Small intestine (tissue), 7 donors: ENCODE measurements around the gene LDLRAP1. TPM values are rescaled to one million over a fixed set of nuclear protein-coding genes. Genes with fewer than 3 reads are reported as not detected.
"Not testable (repeated sequence)": the region's sequence is repeated elsewhere in the genome, so short reads cannot be mapped to it uniquely, and the experiment has no call there.

Experiments
- DNase-seq, 2 donors: peaks; one replicate each; pipeline versions ENCODE4 v3.0.0 to v3.0.0-alpha.2; 2013
- FAIRE-seq: peaks from 2 replicates; lab custom pipeline; 2012; peaks lifted over from hg19 to GRCh38; lab: Jason Lieb, UNC
- H3K27ac ChIP-seq, 3 donors: one replicate each; pipeline ENCODE4 v1.5.1; 2013; ENCODE audit warnings: low read length in 2 of 3, mild to moderate bottlenecking in 2 of 3, control low read depth in 1 of 3, inconsistent platforms in 1 of 3, low read depth in 1 of 3, moderate library complexity in 1 of 3
- H3K27me3 ChIP-seq, 3 donors: one replicate each; pipeline ENCODE4 v1.6.1; 2013; ENCODE audit warnings: low read length in 3 of 3, inconsistent platforms in 1 of 3; ENCODE audit not compliant: control insufficient read depth in 3 of 3, insufficient read depth in 3 of 3
- H3K36me3 ChIP-seq, 3 donors: one replicate each; pipeline ENCODE4 v1.6.1; 2013; ENCODE audit warnings: low read length in 3 of 3, inconsistent platforms in 1 of 3, low read depth in 1 of 3, mild to moderate bottlenecking in 1 of 3, moderate library complexity in 1 of 3; ENCODE audit not compliant: control insufficient read depth in 3 of 3, insufficient read depth in 2 of 3
- H3K4me1 ChIP-seq, 3 donors: one replicate each; pipeline ENCODE4 v1.6.1; 2013; ENCODE audit warnings: low read length in 2 of 3, inconsistent platforms in 1 of 3, low read depth in 1 of 3, mild to moderate bottlenecking in 1 of 3, moderate library complexity in 1 of 3; ENCODE audit not compliant: control insufficient read depth in 3 of 3, insufficient read depth in 2 of 3
- H3K4me3 ChIP-seq, 3 donors: one replicate each; pipeline ENCODE4 v1.5.1; 2013; ENCODE audit warnings: low read length in 3 of 3, control low read depth in 1 of 3, inconsistent platforms in 1 of 3, low read depth in 1 of 3, mild to moderate bottlenecking in 1 of 3, moderate library complexity in 1 of 3
- H3K9me3 ChIP-seq, 2 donors: one replicate each; pipeline ENCODE4 v1.6.1; 2013; ENCODE audit warnings: low read depth in 1 of 2, low read length in 1 of 2; ENCODE audit not compliant: control insufficient read depth in 2 of 2, insufficient read depth in 1 of 2
- WGBS, 3 donors: extraction: QIAGEN DNeasy Blood & Tissue Kit; methylation state at CpG; one replicate each; pipeline ENCODE4 v1.1.7; 2013; 5-methylcytosine and 5-hydroxymethylcytosine counted together
- polyA plus RNA-seq, 4 donors: library from polyadenylated mRNA; stranded (reverse) in 3 of 4; unstranded in 1 of 4; fragments of 200-250 nt in 3 of 4; fragments of 120-200 nt in 1 of 4; gene quantifications; one replicate each; pipeline versions ENCODE4 v1.2.1 to v1.2.3, GENCODE V29; 2013
- donor health status: healthy with polysubstance abuse.
- donor health status: control.
- donor health status: control.
- donor health status: Bipolar disorder and iron deficiency.
- donor health status: healthy.

The LDLRAP1 gene
- polyA plus RNA-seq, 4 donors, result 9.5 to 23.3 (median 15.6) TPM

- DNase-seq (no peak), FAIRE-seq (no peak)
- no peaks in the 10 kb centered on the region for H3K36me3 ChIP-seq
- no peaks in the 10 kb centered on the region for H3K9me3 ChIP-seq
- H3K4me1 ChIP-seq, result peaks cover 0 to 31% (median 4%) of the 10 kb centered on the region in 3 donors
- WGBS, 3 donors, result 69 to 77% (median 73%) methylated on average over 9 of the region's 9 CpGs
- H3K4me3 ChIP-seq, result no peak overlapping the region
- H3K27ac ChIP-seq, result no peak overlapping the region
- no peaks in the 10 kb centered on the region for H3K27me3 ChIP-seq
Observed at GRCh38 chr1:25504706-25505595, 38.5 kb upstream of the LDLRAP1 start.

- peak overlapping the region in 1 of 3 donors; percentile 83 for H3K27ac ChIP-seq
- peaks cover 0 to 22% (median 0%) of the 10 kb centered on the region in 3 donors for H3K4me1 ChIP-seq
- H3K4me3 ChIP-seq, result no peak overlapping the region
- DNase-seq, result no peak
- no peaks in the 10 kb centered on the region for H3K9me3 ChIP-seq
- no peaks in the 10 kb centered on the region for H3K36me3 ChIP-seq
- WGBS, 3 donors, result 81 to 91% (median 86%) methylated on average over 14 of the region's 14 CpGs
- no peaks in the 10 kb centered on the region for H3K27me3 ChIP-seq
- FAIRE-seq, result no peak
Observed at GRCh38 chr1:25505656-25506385, 37.6 kb upstream of the LDLRAP1 start.

GRCh38 chr1:25506566-25507463 is 36.6 kb upstream of the LDLRAP1 start:
- FAIRE-seq, H3K9me3 ChIP-seq, H3K36me3 ChIP-seq, H3K27me3 ChIP-seq, H3K4me3 ChIP-seq: not testable (repeated sequence)
- peak in 1 of 2 donors; percentile 11 for DNase-seq
- WGBS, 3 donors, result 15 to 42% (median 31%) methylated on average over 23 to 37 of the region's 37 CpGs
- Histone ChIP-seq H3K4me1 (peaks cover 0 to 15% (median 0%) of the 10 kb centered on the region in 3 donors), H3K27ac (peak overlapping the region in 1 of 3 donors; percentile 83)

GRCh38 chr1:25513666-25514065 is 29.7 kb upstream of the LDLRAP1 start:
- no peak for DNase-seq
- H3K9me3 ChIP-seq, result peaks cover 0 to 4% of the 10 kb centered on the region in 2 donors
- WGBS, 3 donors, result 73 to 86% (median 84%) methylated on average over 4 of the region's 4 CpGs
- no peak overlapping the region for H3K27ac ChIP-seq
- H3K4me3 ChIP-seq, result no peak overlapping the region
- no peak for FAIRE-seq
- H3K27me3 ChIP-seq, result no peaks in the 10 kb centered on the region
- no peaks in the 10 kb centered on the region for H3K36me3 ChIP-seq
- no peaks in the 10 kb centered on the region for H3K4me1 ChIP-seq

GRCh38 chr1:25515033-25515432 is 28.4 kb upstream of the LDLRAP1 start:
- no peak for FAIRE-seq
- H3K36me3 ChIP-seq, result no peaks in the 10 kb centered on the region
- H3K4me1 ChIP-seq, result no peaks in the 10 kb centered on the region
- no peaks in the 10 kb centered on the region for H3K27me3 ChIP-seq
- H3K4me3 ChIP-seq, result no peak overlapping the region
- 73 to 76% (median 73%) methylated on average over 6 of the region's 6 CpGs for WGBS, 3 donors
- peaks cover 0 to 4% of the 10 kb centered on the region in 2 donors for H3K9me3 ChIP-seq
- DNase-seq, result no peak
- H3K27ac ChIP-seq, result no peak overlapping the region

GRCh38 chr1:25516686-25517085 is 26.7 kb upstream of the LDLRAP1 start:
- Histone ChIP-seq H3K27me3 (no peaks in the 10 kb centered on the region), H3K36me3 (no peaks in the 10 kb centered on the region), H3K4me3 (no peak overlapping the region), H3K4me1 (no peaks in the 10 kb centered on the region), H3K27ac (no peak overlapping the region), H3K9me3 (peaks cover 0 to 4% of the 10 kb centered on the region in 2 donors)
- 66 to 90% (median 75%) methylated on average over 3 of the region's 3 CpGs for WGBS, 3 donors
- no peak for FAIRE-seq
- no peak for DNase-seq

- Histone ChIP-seq H3K36me3 (no peaks in the 10 kb centered on the region), H3K4me1 (no peaks in the 10 kb centered on the region), H3K27me3 (no peaks in the 10 kb centered on the region), H3K9me3 (peaks cover 0 to 2% of the 10 kb centered on the region in 2 donors), H3K4me3 (no peak overlapping the region), H3K27ac (no peak overlapping the region)
- FAIRE-seq (no peak), DNase-seq (no peak)
- 83 to 85% (median 85%) methylated on average over 32 to 33 of the region's 33 CpGs for WGBS, 3 donors
Observed at GRCh38 chr1:25517476-25518394, 25.7 kb upstream of the LDLRAP1 start.
